SK-N-SH treated with all-trans-retinoic acid at 6 μM for 48 hours (cell line): ENCODE measurements around the gene USP24.

Experiments used
- BACH2 ChIP-seq: fragments of 250-450 bp; sonication (Bioruptor Pico); IDR thresholded peaks from 2 replicates; pipeline ENCODE4 v1.9.0; 2021; ENCODE audit warnings: mild to moderate bottlenecking, borderline replicate concordance
- OSR1 ChIP-seq: fragments of 250-450 bp; sonication (Bioruptor Pico); IDR thresholded peaks from 2 replicates; pipeline ENCODE4 v1.8.0; 2022; ENCODE audit warnings: moderate library complexity, mild to moderate bottlenecking, inconsistent platforms
- POU6F1 ChIP-seq: fragments of 250-450 bp; sonication (Bioruptor Pico); IDR thresholded peaks from 2 replicates; pipeline ENCODE4 v1.8.0; 2021; ENCODE audit warnings: low read depth, mild to moderate bottlenecking, moderate library complexity, borderline replicate concordance
- RARB ChIP-seq: fragments of 250-450 bp; sonication (Bioruptor Pico); IDR thresholded peaks from 2 replicates; pipeline ENCODE4 v1.8.0; 2021; ENCODE audit warnings: mild to moderate bottlenecking, moderate library complexity
- SNAI2 ChIP-seq: fragments of 250-450 bp; sonication (Bioruptor Pico); IDR thresholded peaks from 2 replicates; pipeline ENCODE4 v1.5.0; 2020; ENCODE audit warnings: mild to moderate bottlenecking, moderate library complexity
- TSHZ2 ChIP-seq: fragments of 250-450 bp; sonication (Bioruptor Pico); IDR thresholded peaks from 2 replicates; pipeline ENCODE4 v1.5.0; 2020; ENCODE audit warnings: mild to moderate bottlenecking, moderate library complexity
- ZFP30 ChIP-seq: fragments of 450-650 bp; formaldehyde crosslinking; IDR thresholded peaks from 2 replicates; pipeline ENCODE4 v1.5.0; 2022; ENCODE audit warnings: mild to moderate bottlenecking, moderate library complexity
- ZNF8 ChIP-seq: fragments of 450-650 bp; formaldehyde crosslinking; IDR thresholded peaks from 2 replicates; pipeline ENCODE4 v1.5.0; 2020; ENCODE audit warnings: mild to moderate bottlenecking, moderate library complexity
- TF ChIP-seq, protein P1 (sequence below): fragments of 250-450 bp; sonication (Bioruptor Pico); IDR thresholded peaks from 2 replicates; pipeline ENCODE4 v1.5.1; 2021; ENCODE audit warnings: mild to moderate bottlenecking, moderate library complexity
- TF ChIP-seq, protein P2 (sequence below): fragments of 250-450 bp; sonication (Bioruptor Pico); IDR thresholded peaks from 2 replicates; pipeline ENCODE4 v1.8.0; 2020; ENCODE audit warnings: mild to moderate bottlenecking, moderate library complexity, borderline replicate concordance

DNA sequence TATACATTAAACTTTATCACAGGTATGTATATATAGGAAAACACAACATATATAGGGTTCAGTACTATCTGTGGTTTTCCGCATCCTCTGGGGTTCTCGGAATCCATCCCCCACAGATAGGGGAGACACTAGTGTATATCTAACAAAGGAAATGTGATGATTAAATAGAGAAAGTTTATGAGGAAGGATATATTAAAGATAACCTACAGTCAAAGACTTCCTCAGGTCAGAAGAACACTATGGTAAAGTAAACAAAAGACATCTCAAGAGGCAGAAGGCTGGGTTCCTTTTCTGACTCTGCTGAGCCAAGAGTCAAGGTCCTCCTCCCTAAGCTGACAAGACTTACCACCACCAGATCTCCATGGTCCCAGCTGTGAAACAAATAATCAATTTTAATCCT lies 12.1 kb downstream of the USP24 start:
- TF ChIP-seq TSHZ2 (CRISPR knock-in tag): no peak
- no peak for TF ChIP-seq BACH2 (CRISPR knock-in tag)
- TF ChIP-seq ZFP30 (CRISPR knock-in tag): no peak
- TF ChIP-seq SNAI2 (CRISPR knock-in tag): no peak
- TF ChIP-seq, protein P1, sequence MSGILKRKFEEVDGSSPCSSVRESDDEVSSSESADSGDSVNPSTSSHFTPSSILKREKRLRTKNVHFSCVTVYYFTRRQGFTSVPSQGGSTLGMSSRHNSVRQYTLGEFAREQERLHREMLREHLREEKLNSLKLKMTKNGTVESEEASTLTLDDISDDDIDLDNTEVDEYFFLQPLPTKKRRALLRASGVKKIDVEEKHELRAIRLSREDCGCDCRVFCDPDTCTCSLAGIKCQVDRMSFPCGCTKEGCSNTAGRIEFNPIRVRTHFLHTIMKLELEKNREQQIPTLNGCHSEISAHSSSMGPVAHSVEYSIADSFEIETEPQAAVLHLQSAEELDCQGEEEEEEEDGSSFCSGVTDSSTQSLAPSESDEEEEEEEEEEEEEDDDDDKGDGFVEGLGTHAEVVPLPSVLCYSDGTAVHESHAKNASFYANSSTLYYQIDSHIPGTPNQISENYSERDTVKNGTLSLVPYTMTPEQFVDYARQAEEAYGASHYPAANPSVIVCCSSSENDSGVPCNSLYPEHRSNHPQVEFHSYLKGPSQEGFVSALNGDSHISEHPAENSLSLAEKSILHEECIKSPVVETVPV (CRISPR knock-in tag): no peak
- TF ChIP-seq, protein P2, sequence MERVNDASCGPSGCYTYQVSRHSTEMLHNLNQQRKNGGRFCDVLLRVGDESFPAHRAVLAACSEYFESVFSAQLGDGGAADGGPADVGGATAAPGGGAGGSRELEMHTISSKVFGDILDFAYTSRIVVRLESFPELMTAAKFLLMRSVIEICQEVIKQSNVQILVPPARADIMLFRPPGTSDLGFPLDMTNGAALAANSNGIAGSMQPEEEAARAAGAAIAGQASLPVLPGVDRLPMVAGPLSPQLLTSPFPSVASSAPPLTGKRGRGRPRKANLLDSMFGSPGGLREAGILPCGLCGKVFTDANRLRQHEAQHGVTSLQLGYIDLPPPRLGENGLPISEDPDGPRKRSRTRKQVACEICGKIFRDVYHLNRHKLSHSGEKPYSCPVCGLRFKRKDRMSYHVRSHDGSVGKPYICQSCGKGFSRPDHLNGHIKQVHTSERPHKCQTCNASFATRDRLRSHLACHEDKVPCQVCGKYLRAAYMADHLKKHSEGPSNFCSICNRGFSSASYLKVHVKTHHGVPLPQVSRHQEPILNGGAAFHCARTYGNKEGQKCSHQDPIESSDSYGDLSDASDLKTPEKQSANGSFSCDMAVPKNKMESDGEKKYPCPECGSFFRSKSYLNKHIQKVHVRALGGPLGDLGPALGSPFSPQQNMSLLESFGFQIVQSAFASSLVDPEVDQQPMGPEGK (CRISPR knock-in tag): no peak
- no peak for TF ChIP-seq POU6F1
- no peak for TF ChIP-seq RARB (CRISPR knock-in tag)
- TF ChIP-seq ZNF8 (CRISPR knock-in tag): no peak
- no peak for TF ChIP-seq OSR1 (CRISPR knock-in tag)
